ENCODE measurements around the gene RAB1B.

GRCh38 chr11:66293777-66294625, 25.6 kb downstream of the RAB1B start:
- TF ChIP-seq REST (IDR thresholded peaks at IDR 0.05; ENCODE audit: low read depth, low read length) (no peak), ATF3 (IDR thresholded peaks at IDR 0.05; ENCODE audit: borderline replicate concordance, extremely low read depth, low read depth, low read length) (no peak), MTA3 (IDR thresholded peaks at IDR 0.05; ENCODE audit: borderline replicate concordance, low read length) (no peak), POLR2A (IDR thresholded peaks at IDR 0.05; ENCODE audit: low read depth, low read length) (no peak), CEBPZ (IDR thresholded peaks at IDR 0.05; ENCODE audit: low read depth, low read length) (no peak), BCL11A (IDR thresholded peaks at IDR 0.05; ENCODE audit: low read depth, low read length) (no peak), SP1 (IDR thresholded peaks at IDR 0.05; ENCODE audit: low read depth, low read length) (no peak), CTCF (IDR thresholded peaks at IDR 0.05 in 2 of 3, conservative IDR thresholded peaks at IDR 0.05 in 1 of 3; ENCODE audit: control insufficient read depth in 2 of 3, extremely low read depth in 1 of 3, insufficient read depth in 1 of 3, low read depth in 3 of 3, low read length in 3 of 3) (no peak)
